A673 (cell line): Measurements from ENCODE around the gene ROR2. TPM values are rescaled to one million over a fixed set of nuclear protein-coding genes. Genes with fewer than 3 reads are reported as not detected.
"Not testable (repeated sequence)": the region's sequence is repeated elsewhere in the genome, so short reads cannot be mapped to it uniquely, and the experiment has no call there.

ENCODE experiments used
- BruUV-seq: library from RNA; stranded (reverse); fragments of 400-500 nt; replicated peaks from 2 replicates; lab custom pipeline; 2021; lab: Mats Ljungman, UMichigan
- CTCF ChIA-PET: fragments of 300-600 bp; sonication (Branson Sonifier 250); formaldehyde crosslinking; loops from one replicate; lab custom pipeline; 2022; ENCODE audit warnings: antibody characterized with exemption; lab: Charles Lee
- POLR2A ChIA-PET: fragments of 300-600 bp; sonication (Branson Sonifier 250); formaldehyde crosslinking; loops from one replicate; lab custom pipeline; 2022; ENCODE audit warnings: antibody characterized with exemption; ENCODE audit not compliant: low non-redundant PET; lab: Charles Lee
- DNase-seq: peaks from one replicate; pipeline ENCODE4 v3.0.0-alpha.2; 2015; ENCODE audit warnings: low spot score
- H3K27ac ChIP-seq: fragments of 200-600 bp; sonication (generic); 2 replicates; pipeline ENCODE4 v1.5.1; 2016; ENCODE audit warnings: mixed run types, low read depth, mild to moderate bottlenecking, mixed read lengths, antibody characterized with exemption, low read length; ENCODE audit not compliant: poor library complexity, severe bottlenecking
- H3K27me3 ChIP-seq: fragments of 200-600 bp; sonication (generic); replicated peaks from 2 replicates; pipeline ENCODE4 v1.6.1; 2017; ENCODE audit warnings: mixed run types, low read depth, mild to moderate bottlenecking, mixed read lengths, antibody characterized with exemption, low read length; ENCODE audit not compliant: insufficient read depth, poor library complexity
- H3K36me3 ChIP-seq: fragments of 200-600 bp; sonication (generic); 2 replicates; pipeline ENCODE4 v1.6.1; 2016; ENCODE audit warnings: mixed run types, mild to moderate bottlenecking, mixed read lengths, antibody characterized with exemption, low read length; ENCODE audit not compliant: insufficient read depth, poor library complexity, severe bottlenecking
- H3K4me1 ChIP-seq: fragments of 200-600 bp; sonication (generic); 2 replicates; pipeline ENCODE4 v1.6.1; 2017; ENCODE audit warnings: mixed run types, mild to moderate bottlenecking, mixed read lengths, antibody characterized with exemption, low read length; ENCODE audit not compliant: insufficient read depth, poor library complexity, severe bottlenecking
- H3K4me3 ChIP-seq: fragments of 200-600 bp; sonication (generic); 2 replicates; pipeline ENCODE4 v1.5.1; 2016; ENCODE audit warnings: low read depth, mixed run types, mild to moderate bottlenecking, mixed read lengths, low read length; ENCODE audit not compliant: poor library complexity, severe bottlenecking
- H3K9me3 ChIP-seq: fragments of 200-600 bp; sonication (generic); 2 replicates; pipeline ENCODE4 v1.6.1; 2016; ENCODE audit warnings: mixed run types, low read depth, mild to moderate bottlenecking, mixed read lengths, antibody characterized with exemption, low read length; ENCODE audit not compliant: poor library complexity, severe bottlenecking
- EZH2 ChIP-seq: fragments of 200-600 bp; sonication (generic); IDR thresholded peaks from 2 replicates; pipeline ENCODE4 v1.6.1; 2017; ENCODE audit warnings: borderline replicate concordance, low read depth, mild to moderate bottlenecking, mixed read lengths, antibody characterized with exemption, low read length; ENCODE audit not compliant: poor library complexity, severe bottlenecking
- intact Hi-C: fragments of 100-400 bp; cut with micrococcal nuclease; formaldehyde crosslinking; loops from one replicate; pipeline ENCODE4 v1.10.0; 2022; ENCODE audit not compliant: unreplicated experiment
- total RNA-seq: library from RNA; stranded (reverse); gene quantifications from 2 replicates; pipeline ENCODE4 v1.2.3, GENCODE V29; 2021
- TF ChIP-seq, protein P1 (sequence below): fragments of 300-800, 200-600 bp; sonication (generic); conservative IDR thresholded peaks from 2 replicates; pipeline ENCODE4 v1.5.1; 2017; ENCODE audit warnings: low read depth, mild to moderate bottlenecking, antibody characterized with exemption, low read length, moderate library complexity, mixed read lengths

Gene ROR2
- total RNA-seq, 1 experiment from 2014 or later = 12.3 TPM

DNA sequence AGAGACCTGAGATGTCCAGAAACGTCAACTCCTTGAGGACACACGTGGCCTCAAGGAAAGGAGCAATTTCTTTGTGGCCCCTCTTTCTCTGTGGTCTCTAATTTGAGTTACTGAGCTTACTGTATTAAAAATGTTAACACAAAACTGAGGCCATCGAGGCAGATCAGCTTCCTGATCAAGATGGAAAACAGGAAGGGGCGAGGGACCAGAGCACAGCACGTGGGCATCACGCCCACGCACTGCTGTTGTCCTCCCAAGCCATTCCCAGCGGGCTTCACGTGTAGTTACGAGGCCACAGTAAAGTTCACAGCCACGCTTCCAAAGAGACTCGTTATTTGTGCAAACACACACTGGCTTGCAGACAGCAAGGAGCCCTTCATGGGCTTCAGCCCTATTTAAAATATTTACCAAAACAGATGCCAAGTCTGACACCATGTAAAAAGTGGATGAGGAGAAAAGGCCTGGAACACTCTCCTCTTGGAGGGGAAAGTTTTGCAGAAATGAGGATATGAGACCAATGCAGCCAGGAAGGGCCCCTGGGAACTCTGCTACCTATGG is 149.5 kb downstream of the ROR2 start:
- intact Hi-C loops = no loop called here
- POLR2A ChIA-PET = no interaction called here
- no peak for TF ChIP-seq EZH2
- TF ChIP-seq, protein P1, sequence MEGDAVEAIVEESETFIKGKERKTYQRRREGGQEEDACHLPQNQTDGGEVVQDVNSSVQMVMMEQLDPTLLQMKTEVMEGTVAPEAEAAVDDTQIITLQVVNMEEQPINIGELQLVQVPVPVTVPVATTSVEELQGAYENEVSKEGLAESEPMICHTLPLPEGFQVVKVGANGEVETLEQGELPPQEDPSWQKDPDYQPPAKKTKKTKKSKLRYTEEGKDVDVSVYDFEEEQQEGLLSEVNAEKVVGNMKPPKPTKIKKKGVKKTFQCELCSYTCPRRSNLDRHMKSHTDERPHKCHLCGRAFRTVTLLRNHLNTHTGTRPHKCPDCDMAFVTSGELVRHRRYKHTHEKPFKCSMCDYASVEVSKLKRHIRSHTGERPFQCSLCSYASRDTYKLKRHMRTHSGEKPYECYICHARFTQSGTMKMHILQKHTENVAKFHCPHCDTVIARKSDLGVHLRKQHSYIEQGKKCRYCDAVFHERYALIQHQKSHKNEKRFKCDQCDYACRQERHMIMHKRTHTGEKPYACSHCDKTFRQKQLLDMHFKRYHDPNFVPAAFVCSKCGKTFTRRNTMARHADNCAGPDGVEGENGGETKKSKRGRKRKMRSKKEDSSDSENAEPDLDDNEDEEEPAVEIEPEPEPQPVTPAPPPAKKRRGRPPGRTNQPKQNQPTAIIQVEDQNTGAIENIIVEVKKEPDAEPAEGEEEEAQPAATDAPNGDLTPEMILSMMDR = no peak
- CTCF ChIA-PET = no interaction called here
- no peak overlapping the region for H3K4me3 ChIP-seq
- no peaks in the 10 kb centered on the region for H3K36me3 ChIP-seq
- H3K27ac ChIP-seq = no peak overlapping the region
- BruUV-seq = no TSS peak
- no peak for DNase-seq
- H3K27me3 ChIP-seq = no peaks in the 10 kb centered on the region
- peaks cover 26% of the 10 kb centered on the region for H3K4me1 ChIP-seq
- no peaks in the 10 kb centered on the region for H3K9me3 ChIP-seq

DNA sequence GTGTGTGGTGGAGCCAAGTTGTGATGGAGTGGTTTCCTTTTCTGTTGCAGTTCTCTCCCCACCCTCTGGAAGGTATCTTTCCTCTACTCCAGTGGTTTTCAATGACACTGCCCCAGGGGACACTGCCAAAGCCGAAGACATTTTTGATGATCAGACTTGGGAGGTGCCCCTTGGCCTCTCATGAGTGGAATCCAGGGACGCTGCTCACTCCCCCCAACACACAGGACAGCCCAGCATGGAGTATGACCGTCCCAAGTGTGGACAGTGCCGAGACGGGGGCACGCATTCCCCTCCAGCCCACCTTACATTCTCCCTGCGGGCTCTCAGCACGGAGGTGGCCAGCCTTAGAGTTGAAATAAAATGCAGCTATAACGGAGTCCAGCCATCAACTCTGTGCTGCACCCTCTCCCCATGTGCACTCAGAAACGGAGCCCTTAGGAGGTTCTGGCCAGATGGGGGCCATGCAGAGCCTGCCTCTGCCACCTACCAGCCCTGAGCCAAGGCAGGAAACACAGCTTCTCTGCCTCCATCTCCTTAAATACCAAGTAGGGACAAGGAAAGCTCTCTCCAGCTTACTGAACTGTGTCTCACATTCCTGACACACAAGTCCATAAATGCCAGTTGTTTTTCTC is 150.8 kb downstream of the ROR2 start:
- peak; percentile 21 for DNase-seq
- Histone ChIP-seq H3K27me3 (no peaks in the 10 kb centered on the region), H3K9me3 (no peaks in the 10 kb centered on the region), H3K4me3 (peak overlapping the region; percentile 25), H3K36me3 (no peaks in the 10 kb centered on the region), H3K4me1 (peaks cover 32% of the 10 kb centered on the region), H3K27ac (no peak overlapping the region)
- no TSS peak for BruUV-seq
- ChIA-PET CTCF (no interaction called here), POLR2A (no interaction called here)
- TF ChIP-seq EZH2 = no peak
- TF ChIP-seq, protein P1 = no peak
- intact Hi-C loops = no loop called here

DNA sequence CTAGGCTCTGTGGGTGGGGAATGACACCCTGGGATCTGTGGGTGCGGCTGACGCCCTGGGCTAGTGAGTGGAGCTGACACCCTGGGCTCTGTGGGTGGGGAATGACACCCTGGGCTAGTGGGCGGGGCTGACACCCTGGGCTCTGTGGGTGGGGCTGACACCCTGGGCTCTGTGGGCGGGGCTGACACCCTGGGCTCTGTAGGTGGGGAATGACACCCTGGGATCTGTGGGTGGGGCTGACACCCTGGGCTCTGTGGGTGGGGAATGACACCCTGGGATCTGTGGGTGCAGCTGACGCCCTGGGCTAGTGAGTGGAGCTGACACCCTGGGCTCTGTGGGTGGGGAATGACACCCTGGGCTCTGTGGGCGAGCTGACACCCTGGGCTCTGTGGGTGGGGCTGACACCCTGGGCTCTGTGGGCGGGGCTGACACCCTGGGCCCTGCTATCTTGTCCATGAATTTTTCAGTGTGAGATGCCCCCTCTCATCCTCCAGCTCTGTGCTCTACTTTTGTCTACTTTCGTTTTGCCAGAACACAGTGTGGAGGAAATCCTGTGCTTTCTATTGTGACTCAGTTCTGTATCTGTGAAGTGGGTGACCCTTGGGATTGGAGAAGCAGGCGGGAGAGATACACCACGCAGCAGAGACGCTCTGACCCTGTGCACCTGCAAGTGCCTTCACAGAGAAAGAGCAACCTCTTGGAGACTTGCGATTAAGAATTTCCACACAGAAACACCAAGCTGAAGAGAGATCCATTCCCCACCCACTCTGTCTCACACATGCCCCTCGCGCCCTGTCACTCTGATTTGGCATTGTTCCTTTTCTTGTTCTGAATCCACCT is 151.5 kb downstream of the ROR2 start:
- intact Hi-C loops, POLR2A ChIA-PET, H3K36me3 ChIP-seq, H3K9me3 ChIP-seq, DNase-seq, CTCF ChIA-PET, H3K27ac ChIP-seq, H3K27me3 ChIP-seq, BruUV-seq: not testable (repeated sequence)
- H3K4me3 ChIP-seq = peak overlapping the region; percentile 25
- H3K4me1 ChIP-seq = peaks cover 32% of the 10 kb centered on the region

DNA sequence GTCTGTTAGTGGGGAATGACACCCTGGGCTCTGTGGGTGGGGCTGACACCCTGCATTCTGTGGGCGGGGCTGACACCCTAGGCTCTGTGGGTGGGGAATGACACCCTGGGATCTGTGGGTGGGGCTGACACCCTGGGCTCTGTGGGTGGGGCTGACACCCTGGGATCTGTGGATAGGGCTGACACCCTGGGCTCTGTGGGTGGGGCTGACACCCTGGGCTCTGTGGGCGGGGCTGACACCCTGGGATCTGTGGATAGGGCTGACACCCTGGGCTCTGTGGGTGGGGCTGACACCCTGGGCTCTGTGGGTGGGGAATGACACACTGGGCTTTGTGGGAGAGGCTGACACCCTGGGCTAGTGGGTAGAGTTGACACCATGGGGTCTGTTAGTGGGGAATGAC is 152.5 kb downstream of the ROR2 start:
- not testable (repeated sequence) for BruUV-seq

DNA sequence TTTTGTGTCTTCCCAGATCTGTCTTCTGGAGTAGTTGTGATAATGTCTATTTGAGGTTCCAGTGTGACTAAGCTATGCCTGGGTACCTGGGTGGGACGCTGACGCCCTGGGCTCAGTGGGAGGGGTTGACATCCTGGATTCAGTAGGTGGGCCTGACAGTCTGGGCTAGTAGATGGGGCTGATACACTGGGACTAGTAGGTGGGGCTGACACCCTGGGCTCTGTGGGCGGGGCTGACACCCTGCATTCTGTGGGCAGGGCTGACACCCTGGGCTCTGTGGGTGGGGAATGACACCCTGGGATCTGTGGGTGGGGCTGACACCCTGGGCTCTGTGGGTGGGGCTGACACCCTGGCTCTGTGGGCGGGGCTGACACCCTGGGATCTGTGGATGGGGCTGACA is 153.5 kb downstream of the ROR2 start:
- Histone ChIP-seq H3K27ac (peak overlapping the region; percentile 58), H3K4me1 (peaks cover 32% of the 10 kb centered on the region)
- H3K27me3 ChIP-seq, H3K4me3 ChIP-seq, BruUV-seq, DNase-seq, H3K36me3 ChIP-seq, H3K9me3 ChIP-seq: not testable (repeated sequence)
- intact Hi-C loops = loop anchor here (2.0 kb wide), 1 partner anchor 152 kb away; no protein-coding TSS in a partner anchor
- ChIA-PET POLR2A (interaction anchor here (0.7 kb wide), 2 partner anchors 14 to 1002 kb away, joined by 3 to 20 read pairs; no protein-coding TSS in a partner anchor), CTCF (interaction anchor here (0.7 kb wide), 1 partner anchor 61 kb away, joined by 9 read pairs; no protein-coding TSS in a partner anchor)

More for the DNA sequence above, 152.5 kb downstream of the ROR2 start:
- DNase-seq, CTCF ChIA-PET, H3K36me3 ChIP-seq, H3K9me3 ChIP-seq, POLR2A ChIA-PET, H3K27me3 ChIP-seq, H3K4me3 ChIP-seq, H3K27ac ChIP-seq: not testable (repeated sequence)
- intact Hi-C loops = loop anchor here (2.0 kb wide), 1 partner anchor 151 kb away; no protein-coding TSS in a partner anchor
- H3K4me1 ChIP-seq = peaks cover 32% of the 10 kb centered on the region
